NCI-H1417 treated with DMSO at 0.1 percent for 48 hours (cell line): ENCODE data around the gene RAB2B.
"Not testable (repeated sequence)": the region's sequence is repeated elsewhere in the genome, so short reads cannot be mapped to it uniquely, and the experiment has no call there.

Experiments
- DNase-seq: peaks from one replicate; lab custom pipeline; 2025; lab: John Stamatoyannopoulos, UW

The RAB2B gene

DNA sequence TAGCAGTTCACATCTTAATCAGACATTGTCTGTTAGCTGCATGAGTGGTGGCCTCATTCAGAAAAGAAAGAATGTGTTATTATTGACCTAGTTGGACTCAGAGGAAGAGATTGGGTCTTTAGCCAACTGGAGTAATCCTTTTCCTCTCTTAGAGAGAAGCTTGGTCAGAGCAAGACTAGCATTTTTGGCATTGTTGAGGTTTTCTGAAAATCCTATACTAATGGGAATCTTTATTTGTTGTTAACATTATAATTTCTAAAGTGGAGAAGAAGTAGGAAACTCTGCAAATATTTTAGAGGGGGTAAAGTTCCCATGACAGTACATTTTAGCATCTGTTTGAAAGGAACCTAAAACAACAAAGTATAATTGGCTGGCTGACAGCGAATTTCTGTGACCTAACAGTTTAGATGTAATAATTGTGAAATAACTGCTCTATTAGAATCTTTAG is 9.9 kb upstream of the RAB2B start:
- DNase-seq = no peak

GRCh38 chr14:21476523-21476924 is 235 bp downstream of the RAB2B start:
- DNase-seq = no peak

DNA sequence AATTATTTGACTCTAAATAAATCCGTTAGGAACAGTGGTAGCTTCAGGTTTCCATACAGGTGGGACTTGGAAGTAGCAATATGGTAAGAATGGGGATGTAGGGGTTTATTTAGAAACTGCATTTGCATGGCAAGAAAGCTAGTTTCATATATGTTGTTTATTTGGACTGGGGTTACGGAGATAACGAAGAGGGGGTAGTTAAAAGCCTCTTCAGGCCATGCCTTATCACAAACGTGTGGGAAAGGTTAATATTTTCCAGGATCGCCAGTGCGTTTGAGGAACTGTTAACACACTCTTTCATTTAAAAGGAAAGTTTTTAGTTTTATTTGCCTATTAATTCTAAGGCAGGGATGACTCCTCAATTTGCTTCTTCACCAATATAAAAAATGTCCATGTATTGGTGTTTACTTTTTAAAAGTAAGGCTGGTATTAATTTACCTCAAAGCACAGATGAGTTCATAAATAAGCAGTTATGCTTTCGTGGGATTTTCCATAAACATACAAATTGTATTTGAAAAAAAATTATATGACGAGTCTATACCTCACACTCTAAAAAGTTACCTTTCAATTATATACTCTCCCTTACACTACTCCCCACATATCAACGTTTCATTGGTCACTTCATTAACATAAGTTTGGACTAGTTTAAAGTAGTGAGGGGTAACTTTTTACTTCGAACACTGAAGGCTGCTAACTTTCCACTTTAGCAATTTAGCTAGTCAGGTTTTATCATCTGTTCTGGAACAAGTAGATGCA is 814 bp downstream of the RAB2B start:
- DNase-seq = no peak

- DNase-seq = no peak
These were observed 9.1 kb downstream of the RAB2B start for GRCh38 chr14:21467616-21468015.

GRCh38 chr14:21455912-21456667 is 20.7 kb downstream of the RAB2B start, which contains the start of gene CHD8:
TSS of gene CHD8 (minus strand) at chr14:21456123. CDS start at chr14:21431643, 24,480 bp downstream.
- DNase-seq = peak; percentile 99

DNA sequence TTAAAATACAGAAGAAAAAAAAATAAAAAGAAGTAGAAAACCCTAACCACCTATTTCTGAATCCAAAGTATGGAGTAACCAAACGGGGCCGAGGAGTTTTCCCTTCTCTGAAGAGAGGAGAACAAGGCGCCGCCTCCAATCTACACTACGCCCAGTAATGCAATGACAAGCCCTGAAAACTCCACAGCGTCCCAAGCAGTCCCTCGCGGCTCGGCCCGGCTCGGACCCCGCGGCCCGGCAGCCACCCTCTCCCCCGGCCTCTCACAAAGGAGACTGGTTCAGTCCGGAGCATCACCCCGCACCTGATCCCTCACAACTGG is 21.2 kb downstream of the RAB2B start:
- no peak for DNase-seq

DNA sequence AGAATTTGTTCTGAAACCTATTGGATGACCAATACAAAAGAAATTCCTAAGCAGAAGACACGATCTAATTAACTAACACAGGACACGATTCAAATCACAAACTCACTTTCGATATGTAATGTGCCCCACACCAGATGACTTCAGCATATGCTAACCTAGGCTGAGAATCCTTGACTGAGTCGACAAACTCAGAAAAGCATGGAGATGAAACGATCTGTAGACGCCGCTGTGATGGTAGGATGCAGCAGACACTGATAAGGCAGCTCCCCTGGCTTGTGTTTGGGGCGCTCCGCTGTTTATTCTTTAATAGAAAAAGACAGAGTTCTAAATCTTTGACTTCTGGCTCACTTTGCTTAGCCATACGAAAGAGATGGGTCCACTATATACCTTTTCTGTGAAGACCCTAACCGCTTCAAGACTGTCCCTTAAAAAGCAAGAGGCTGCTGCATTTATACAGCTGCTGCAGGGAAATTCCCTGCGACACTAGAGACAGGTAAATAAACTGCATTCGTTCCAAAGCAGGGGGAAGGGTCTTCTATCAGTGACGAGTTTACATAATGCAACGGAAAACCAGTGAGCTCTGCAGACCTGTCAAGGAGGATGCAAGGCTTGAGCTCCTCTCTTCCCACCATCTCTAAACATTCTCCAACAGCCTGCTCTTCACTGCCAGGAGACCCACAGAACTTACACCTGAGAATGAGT is 21.8 kb downstream of the RAB2B start:
- DNase-seq = no peak

GRCh38 chr14:21449899-21450216 is 26.9 kb downstream of the RAB2B start:
- no peak for DNase-seq

- not testable (repeated sequence) for DNase-seq
These were observed 34.1 kb downstream of the RAB2B start for GRCh38 chr14:21442657-21443056.

DNA sequence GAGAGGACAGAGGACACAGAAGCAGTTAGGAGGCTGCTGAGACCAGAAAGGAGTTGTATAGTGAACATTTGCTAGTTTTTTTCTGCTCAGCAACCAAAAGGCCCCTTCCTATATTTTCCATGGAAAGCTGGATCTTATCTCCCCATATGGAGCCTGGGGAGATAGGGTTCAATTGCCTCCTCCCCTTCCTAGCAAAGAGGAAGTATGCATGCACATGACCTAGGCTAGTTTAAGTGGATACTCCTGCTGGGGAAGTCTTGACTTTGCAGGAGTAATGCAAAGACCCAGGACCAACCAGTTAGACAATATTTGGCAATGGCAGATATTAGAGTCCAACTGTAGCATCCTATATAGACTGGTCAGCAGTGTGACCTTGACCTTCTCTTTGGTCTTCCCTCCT is 35.9 kb downstream of the RAB2B start:
- no peak for DNase-seq

DNA sequence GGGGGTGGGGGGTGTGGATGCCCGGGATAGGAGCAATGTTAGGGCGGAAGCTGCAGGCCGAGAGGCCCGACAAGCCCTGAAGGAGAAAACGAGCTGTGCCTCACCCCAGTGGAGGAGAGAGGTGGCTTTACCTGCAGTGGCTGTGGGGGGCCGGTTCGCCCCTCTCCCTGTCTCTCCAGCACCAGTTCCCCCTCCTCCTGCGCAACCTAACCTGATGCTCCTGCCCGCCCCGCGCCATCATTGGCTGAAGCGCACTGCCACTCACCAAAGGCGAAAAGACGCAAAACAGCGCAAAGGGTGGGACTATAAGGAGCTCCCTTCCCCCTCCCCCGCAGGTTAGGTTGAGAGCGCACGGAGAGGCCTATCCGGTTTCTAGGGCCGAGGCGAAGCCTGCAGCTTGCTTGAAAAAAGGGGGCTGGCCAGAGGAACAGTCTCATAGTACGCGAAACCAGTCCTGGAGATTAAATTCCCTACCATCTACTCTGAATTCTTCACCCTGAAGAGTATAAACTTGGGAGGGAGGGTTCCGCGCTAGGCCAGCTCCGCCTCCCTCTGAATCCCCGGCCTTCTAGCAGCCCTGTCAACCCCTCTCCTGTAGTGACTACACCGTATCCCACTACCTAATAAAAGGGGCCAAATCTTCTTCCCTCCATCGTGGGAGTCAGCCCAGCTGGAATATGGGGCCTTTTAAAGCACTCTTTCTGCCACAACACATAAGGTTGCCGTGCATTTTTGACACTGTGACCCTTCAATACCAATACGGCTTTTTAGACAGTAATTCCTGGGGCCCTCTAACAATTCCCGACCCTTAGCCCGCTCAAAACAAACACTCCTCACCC is 39.5 kb downstream of the RAB2B start:
- DNase-seq = peak; percentile 89

- no peak for DNase-seq
These were observed 40.1 kb downstream of the RAB2B start for GRCh38 chr14:21436567-21437062.

DNA sequence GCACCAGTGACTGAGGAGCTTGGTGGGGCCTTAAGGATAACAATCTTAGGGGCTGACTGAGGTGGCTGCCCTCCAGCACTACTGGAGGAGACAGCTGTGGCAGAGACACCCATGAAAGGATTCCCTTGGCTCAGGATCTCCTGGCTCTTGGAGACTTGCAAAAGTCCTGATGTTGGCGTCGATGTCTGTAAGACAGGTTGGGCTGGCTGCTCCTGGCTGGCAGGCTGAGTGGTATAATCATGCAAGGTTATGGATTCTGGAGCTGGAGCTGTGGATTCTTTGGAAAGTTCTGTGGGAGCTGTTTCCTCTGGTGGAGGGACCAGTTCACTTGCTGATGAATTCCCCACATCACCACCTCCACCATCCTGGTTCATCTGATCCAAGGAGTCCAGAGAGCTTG is 45.6 kb downstream of the RAB2B start:
- no peak for DNase-seq

DNA sequence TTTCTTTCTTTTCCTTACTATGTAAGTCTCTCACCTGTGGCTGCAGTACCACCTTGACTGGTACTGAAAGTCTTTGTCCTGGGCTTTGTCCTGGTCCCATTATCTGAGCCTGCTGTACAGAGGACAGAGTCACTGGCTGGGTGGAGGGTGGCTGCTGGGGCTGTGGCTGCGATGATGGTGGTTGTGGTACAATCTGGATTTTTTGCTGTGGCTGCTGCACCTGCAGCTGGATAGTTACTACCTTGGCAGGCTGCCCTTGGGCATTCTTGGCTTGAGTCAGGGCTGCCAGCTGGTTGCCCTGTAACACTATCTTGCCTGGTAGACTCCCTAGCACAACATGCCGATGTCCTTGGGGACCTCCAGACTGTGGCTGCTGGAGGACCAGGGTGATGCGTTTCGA is 47.8 kb downstream of the RAB2B start:
- DNase-seq = no peak

DNA sequence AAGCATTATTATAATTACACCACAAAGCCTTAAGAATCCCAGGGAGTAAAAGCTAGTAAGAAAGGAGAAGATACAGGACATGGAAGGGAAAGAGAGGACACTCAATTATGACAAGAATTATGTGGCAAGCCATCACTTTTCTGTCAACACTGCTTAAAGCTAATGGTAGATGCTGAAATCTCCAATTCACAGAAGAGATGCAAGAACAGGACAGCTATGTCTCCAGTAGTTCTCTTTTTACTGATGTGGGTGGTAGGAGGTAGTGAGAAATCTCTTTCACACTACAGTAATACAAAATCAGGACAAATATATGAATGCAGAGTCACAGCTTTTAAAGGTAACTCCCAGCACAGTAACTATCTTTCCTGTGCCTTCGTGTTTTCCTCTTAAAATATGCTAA is 50.1 kb downstream of the RAB2B start:
- no peak for DNase-seq

DNA sequence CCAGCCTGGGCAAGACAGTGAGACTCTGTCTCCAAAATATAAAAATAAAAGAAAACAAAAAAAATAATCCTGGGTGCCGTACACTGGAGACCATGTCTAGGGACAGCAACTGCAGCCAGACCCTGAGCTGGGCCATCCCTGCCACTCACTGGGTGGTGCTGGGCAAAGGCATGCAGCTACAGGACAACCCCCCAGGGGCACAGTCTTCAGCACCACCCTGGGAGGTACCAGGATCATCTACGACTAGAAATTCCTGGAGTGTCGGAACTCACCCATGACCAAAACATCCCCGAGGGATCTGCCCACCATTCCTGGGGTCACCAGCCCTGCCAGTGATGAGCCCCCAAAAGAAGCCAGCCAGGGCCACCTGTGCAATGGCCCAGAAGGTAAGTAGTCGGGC is 57.2 kb downstream of the RAB2B start:
- no peak for DNase-seq

DNA sequence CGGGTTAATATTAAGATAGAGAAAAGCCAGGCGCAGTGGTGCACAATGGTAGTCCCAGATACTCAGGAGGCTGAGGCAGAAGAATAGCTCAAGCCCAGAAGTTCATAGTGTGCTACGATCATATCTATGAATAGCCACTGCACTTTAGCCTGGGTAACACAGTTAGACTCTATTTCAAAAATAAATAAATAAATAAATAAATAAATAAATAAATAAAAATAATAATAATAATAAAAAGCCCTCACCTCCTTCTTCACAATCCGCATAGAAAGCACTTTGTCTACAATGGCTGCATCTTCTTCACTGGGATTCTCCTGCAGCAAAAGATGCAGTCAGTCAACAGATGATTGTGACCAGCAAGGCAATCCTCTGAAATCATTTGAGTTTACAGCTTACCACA is 61.4 kb downstream of the RAB2B start:
- DNase-seq = no peak

DNA sequence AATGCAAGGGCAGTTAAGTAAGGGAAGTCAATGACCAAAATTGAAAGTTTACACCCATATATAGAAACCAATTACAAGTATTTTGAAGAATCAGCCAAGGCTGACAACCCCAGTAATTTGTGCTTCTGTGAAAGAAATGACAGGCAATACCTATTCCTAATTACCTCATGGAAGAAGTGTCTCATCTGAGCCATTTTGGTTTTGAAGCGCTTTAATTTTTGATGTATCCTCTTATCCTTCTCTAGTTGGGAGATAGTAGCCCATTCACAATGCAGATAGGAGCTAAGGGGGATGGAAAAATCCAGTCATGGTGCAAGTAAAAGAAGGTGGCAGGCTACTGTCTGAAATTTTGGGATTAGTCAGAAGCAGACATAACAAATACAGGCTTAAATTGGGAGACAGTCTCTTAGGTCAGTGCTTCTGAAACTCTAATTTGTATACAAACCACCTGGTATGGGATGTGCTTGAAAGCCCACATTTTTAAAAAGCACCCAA is 62.6 kb downstream of the RAB2B start:
- no peak for DNase-seq
